ENCODE measurements around the gene MRPL1.
"Not testable (repeated sequence)": the region's sequence is repeated elsewhere in the genome, so short reads cannot be mapped to it uniquely, and the experiment has no call there.

MRPL1 gene

DNA sequence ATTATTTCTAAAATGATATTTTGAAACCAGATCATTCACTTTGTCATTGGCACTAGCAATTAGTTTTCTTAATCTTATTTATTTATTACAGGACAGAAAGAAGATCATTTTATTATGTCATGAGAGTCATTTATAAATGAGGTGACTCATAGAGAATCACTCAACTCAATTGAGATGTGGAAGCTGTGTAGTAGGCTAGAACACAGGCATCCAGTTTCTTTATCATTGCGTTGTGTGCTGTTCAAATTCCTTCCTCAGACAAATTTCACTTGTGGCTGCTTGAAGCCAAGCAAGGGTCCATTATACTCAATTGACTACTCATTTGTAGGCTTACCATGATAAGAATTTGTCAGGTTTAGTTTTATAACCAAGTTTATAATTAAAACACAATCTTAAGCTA, 87.6 kb downstream of the MRPL1 start:
- H3K27ac ChIP-seq: no peak overlapping the region
- H3K9me3 ChIP-seq (replicated peaks in 1 of 11): peaks cover 9 to 15% (median 11%) of the 10 kb centered on the region in 11 experiments
- H3K9ac ChIP-seq: no peak overlapping the region
- H3K4me2 ChIP-seq: no peak overlapping the region
- H3K36me3 ChIP-seq: peaks cover 52 to 79% (median 65%) of the 10 kb centered on the region in 11 experiments
- no peak for TF ChIP-seq Cebpa-rat (IDR thresholded peaks at IDR 0.05)
- H3K27me3 ChIP-seq: no peaks in the 10 kb centered on the region
- H3K4me3 ChIP-seq: no peak overlapping the region
- H3K4me1 ChIP-seq: no peaks in the 10 kb centered on the region
- no peaks in the 10 kb centered on the region for H4K20me1 ChIP-seq

DNA sequence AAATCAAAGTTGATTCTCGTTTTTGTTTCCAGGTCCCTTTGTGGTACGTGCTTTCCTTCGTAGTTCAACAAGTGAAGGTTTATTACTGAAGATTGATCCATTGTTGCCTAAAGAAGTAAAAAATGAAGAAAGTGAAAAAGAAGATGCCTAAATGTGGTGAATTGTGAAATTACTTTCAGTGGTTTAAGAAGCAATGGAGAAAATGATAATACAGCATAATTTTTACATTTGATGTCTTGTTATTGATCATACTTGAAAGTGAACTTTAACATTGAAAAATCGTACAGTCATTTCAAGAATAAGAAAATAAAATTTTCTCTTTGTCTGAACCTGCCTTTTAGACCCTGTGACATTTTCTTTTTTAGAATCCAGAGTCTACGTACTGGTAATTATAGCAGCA, 89.8 kb downstream of the MRPL1 start:
- peaks cover 38 to 69% (median 52%) of the 10 kb centered on the region in 11 experiments for H3K36me3 ChIP-seq
- H3K4me3 ChIP-seq: no peak overlapping the region
- no peak overlapping the region for H3K27ac ChIP-seq
- no peaks in the 10 kb centered on the region for H3K4me1 ChIP-seq
- no peak overlapping the region for H3K4me2 ChIP-seq
- TF ChIP-seq Cebpa-rat (IDR thresholded peaks at IDR 0.05): no peak
- no peaks in the 10 kb centered on the region for H4K20me1 ChIP-seq
- H3K9ac ChIP-seq: no peak overlapping the region
- H3K27me3 ChIP-seq: no peaks in the 10 kb centered on the region
- H3K9me3 ChIP-seq (replicated peaks in 1 of 11): no peaks in the 10 kb centered on the region

DNA sequence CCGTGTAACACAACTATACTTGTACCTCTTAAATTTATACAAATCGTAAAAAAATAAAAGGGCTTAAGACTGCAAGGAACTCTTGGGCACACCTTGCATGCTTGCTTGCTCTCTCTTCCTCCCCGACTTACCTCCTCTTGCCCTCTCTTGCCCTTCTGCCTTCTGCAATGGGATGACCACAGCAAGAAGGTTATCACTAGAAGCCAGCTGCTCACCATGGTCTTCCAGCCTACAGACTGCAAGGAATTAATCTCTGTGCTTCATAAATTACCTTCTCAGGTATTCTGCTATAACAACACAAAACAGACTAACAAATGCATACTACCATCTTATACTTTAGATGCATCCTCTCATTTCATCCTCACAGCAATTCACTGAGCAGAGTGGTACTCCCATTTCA, 92.1 kb downstream of the MRPL1 start:
- H4K20me1 ChIP-seq: no peaks in the 10 kb centered on the region
- H3K4me3 ChIP-seq: no peak overlapping the region
- H3K27ac ChIP-seq: no peak overlapping the region
- H3K9me3 ChIP-seq (replicated peaks in 1 of 11): no peaks in the 10 kb centered on the region
- H3K4me1 ChIP-seq: no peaks in the 10 kb centered on the region
- no peak overlapping the region for H3K4me2 ChIP-seq
- H3K36me3 ChIP-seq: peaks cover 38 to 61% (median 47%) of the 10 kb centered on the region in 11 experiments
- no peak overlapping the region for H3K9ac ChIP-seq
- no peak for TF ChIP-seq Cebpa-rat (IDR thresholded peaks at IDR 0.05)
- no peaks in the 10 kb centered on the region for H3K27me3 ChIP-seq

DNA sequence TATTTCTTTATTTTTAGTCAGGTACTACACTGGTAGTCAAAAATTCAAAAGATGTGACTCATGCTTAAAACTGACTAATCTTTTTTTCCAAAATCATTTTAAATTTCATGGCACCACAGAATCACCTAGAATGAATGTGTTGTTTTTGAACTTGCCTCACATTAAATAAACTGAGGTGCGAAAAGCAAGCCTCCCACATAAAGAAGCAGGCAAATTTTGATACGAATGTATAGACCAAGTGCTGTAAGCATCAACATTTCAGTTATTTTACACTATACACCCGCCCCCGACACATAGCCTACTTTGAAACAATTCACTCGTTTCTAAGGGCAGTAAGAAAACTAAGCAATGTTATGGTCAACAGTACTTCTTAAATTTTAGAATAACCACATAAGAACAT, 94.3 kb downstream of the MRPL1 start:
- Histone ChIP-seq H3K4me3 (no peak overlapping the region), H3K36me3 (peaks cover 20 to 39% (median 29%) of the 10 kb centered on the region in 11 experiments; a peak in 20 of 22 replicates), H3K27ac (no peak overlapping the region), H3K4me1 (no peaks in the 10 kb centered on the region), H3K9ac (no peak overlapping the region), H3K27me3 (no peaks in the 10 kb centered on the region), H4K20me1 (no peaks in the 10 kb centered on the region), H3K9me3 (replicated peaks in 1 of 11) (no peaks in the 10 kb centered on the region), H3K4me2 (no peak overlapping the region)
- TF ChIP-seq Cebpa-rat (IDR thresholded peaks at IDR 0.05): no peak

DNA sequence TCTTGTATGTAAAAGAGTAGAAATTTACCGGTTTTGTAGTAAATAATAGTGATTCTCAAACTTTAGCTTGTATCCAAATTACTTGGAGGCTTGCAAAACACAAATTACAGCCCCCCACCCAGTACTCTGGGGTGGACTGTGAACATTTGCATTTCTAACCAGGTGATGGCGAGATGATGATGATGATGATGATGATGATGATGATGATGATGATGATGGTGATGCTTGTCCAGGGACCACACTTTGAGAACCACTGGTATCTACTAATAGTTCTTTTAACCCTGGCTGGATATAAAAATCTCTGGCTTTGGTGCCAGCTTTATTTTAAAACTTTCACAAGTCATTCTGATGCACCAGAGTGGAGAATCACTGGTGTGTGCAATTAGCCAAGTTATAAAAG, 96.3 kb downstream of the MRPL1 start:
- Histone ChIP-seq H3K4me3 (no peak overlapping the region), H3K9ac (no peak overlapping the region), H4K20me1 (no peaks in the 10 kb centered on the region)

DNA sequence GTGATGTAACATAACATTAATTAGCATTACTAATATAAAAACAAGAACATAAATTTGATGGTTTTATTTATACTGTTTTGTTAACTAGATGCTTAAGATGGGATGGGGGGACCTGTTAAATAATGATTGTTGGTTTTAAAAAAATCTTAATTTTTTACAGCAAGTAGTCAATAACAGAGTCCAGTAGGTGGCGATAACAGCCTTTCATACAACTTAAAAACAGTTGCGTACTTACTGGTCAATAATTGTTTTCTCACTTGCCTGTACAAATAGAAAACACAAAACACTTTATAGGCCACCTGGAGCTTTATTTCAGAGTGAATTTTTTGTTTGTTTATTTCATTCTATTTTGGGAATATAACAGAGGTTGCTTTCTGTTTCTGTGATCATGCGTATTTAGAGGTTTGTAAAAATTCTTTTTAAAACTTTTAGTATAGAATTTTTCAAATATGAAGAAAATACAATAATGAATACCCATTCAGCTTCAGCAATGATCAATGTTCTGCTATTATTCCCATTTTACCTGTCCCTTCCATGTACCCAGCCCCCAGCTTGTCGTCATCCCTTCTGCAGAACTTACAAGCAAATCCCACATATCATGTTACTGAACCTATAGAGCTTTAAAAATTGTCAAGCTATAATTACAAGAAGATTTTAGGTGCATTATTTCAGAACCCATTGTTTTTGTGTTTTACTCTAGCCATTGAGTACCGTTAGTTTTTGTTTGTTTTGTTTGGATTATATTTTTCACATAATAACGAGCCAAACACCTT, 97.1 kb downstream of the MRPL1 start:
- no peak overlapping the region for H3K27ac ChIP-seq
- no peaks in the 10 kb centered on the region for H3K27me3 ChIP-seq
- no peak for TF ChIP-seq Cebpa-rat (IDR thresholded peaks at IDR 0.05)
- no peak overlapping the region for H3K4me3 ChIP-seq
- no peaks in the 10 kb centered on the region for H3K4me1 ChIP-seq
- no peaks in the 10 kb centered on the region for H4K20me1 ChIP-seq
- H3K9me3 ChIP-seq (replicated peaks in 1 of 11): no peaks in the 10 kb centered on the region
- H3K36me3 ChIP-seq: peaks cover 1 to 11% (median 3%) of the 10 kb centered on the region in 11 experiments; a peak in 16 of 22 replicates
- no peak overlapping the region for H3K9ac ChIP-seq
- no peak overlapping the region for H3K4me2 ChIP-seq

More for the DNA sequence above, 96.3 kb downstream of the MRPL1 start:
- Histone ChIP-seq H3K36me3 (peaks cover 10 to 19% (median 11%) of the 10 kb centered on the region in 11 experiments; a peak in 20 of 22 replicates), H3K4me2 (no peak overlapping the region), H3K9me3 (replicated peaks in 1 of 11) (no peaks in the 10 kb centered on the region), H3K27me3 (no peaks in the 10 kb centered on the region), H3K27ac (no peak overlapping the region), H3K4me1 (no peaks in the 10 kb centered on the region)
- TF ChIP-seq Cebpa-rat (IDR thresholded peaks at IDR 0.05): no peak

DNA sequence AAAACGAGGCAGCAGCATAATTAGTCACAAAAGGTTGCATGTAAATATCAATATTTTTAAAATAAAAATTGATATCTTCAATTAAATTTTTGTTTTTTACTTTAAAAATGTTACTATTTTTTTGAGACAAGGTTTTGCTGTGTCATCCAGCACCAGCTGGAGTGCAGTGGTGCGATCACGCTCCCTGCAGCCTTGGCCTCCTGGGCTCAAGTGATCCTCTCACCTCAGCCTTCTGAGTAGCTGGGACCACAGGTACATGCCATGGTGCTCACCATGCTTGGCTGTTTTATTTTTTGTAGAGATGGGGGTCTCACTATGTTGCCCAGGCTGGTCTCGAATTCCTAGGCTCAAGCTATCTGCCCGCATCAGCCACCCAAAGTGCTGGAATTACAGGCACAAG, 97.7 kb downstream of the MRPL1 start:
- H3K9ac ChIP-seq: no peak overlapping the region
- peaks cover 0 to 5% (median 0%) of the 10 kb centered on the region in 11 experiments; a peak in 2 of 22 replicates for H3K36me3 ChIP-seq
- no peak overlapping the region for H3K4me3 ChIP-seq
- H3K27ac ChIP-seq: no peak overlapping the region
- H3K4me2 ChIP-seq: no peak overlapping the region
- H3K4me1 ChIP-seq: no peaks in the 10 kb centered on the region
- TF ChIP-seq Cebpa-rat (IDR thresholded peaks at IDR 0.05): no peak
- no peaks in the 10 kb centered on the region for H3K27me3 ChIP-seq
- no peaks in the 10 kb centered on the region for H3K9me3 ChIP-seq (replicated peaks in 1 of 11)
- H4K20me1 ChIP-seq: no peaks in the 10 kb centered on the region

DNA sequence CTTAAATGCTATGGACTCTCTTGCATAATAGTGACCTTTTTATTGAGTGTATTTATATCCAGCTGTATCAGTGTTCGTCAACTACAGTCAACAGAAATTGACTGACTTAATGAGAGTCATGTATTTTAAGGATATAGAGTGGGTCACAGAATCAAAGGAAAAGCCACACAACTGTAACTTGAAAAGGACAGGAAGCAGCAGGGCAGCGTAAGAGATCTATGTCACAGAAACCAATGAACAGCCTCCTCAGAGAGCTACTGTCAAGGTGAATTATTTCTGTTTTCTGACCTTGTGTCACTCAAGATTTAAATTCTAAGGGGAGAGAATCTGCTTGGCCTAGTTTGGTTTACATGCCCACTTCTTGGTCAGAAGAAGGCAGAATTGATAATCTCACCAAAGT, 100.4 kb downstream of the MRPL1 start:
- no peak for TF ChIP-seq Cebpa-rat (IDR thresholded peaks at IDR 0.05)
- peaks cover 0 to 2% (median 0%) of the 10 kb centered on the region in 11 experiments; a peak in 3 of 22 replicates for H3K9me3 ChIP-seq (replicated peaks in 1 of 11)
- no peak overlapping the region for H3K9ac ChIP-seq
- no peaks in the 10 kb centered on the region for H3K4me1 ChIP-seq
- no peaks in the 10 kb centered on the region for H3K36me3 ChIP-seq
- no peaks in the 10 kb centered on the region for H4K20me1 ChIP-seq
- H3K27me3 ChIP-seq: no peaks in the 10 kb centered on the region
- no peak overlapping the region for H3K4me2 ChIP-seq
- H3K4me3 ChIP-seq: no peak overlapping the region
- no peak overlapping the region for H3K27ac ChIP-seq

DNA sequence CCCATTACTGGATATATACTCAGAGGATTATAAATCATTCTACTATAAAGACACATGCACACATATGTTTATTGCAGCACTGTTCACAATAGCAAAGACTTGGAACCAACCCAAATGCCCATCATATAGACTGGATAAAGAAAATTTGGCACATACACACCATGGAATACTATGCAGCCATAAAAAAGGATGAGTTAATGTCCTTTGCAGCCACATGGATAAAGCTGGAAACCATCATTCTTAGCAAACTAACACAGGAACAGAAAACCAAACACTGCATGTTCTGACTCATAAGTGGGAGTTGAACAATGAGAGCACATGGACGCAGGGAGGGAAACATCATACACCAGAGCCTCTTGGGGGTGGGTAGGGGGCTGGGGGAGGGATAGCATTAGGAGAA, 111.0 kb downstream of the MRPL1 start:
- not testable (repeated sequence) for H3K27ac ChIP-seq; H3K9ac ChIP-seq; H3K27me3 ChIP-seq; H3K9me3 ChIP-seq (replicated peaks in 1 of 11); H3K4me2 ChIP-seq; H3K4me3 ChIP-seq; H3K36me3 ChIP-seq; H3K4me1 ChIP-seq; H4K20me1 ChIP-seq

DNA sequence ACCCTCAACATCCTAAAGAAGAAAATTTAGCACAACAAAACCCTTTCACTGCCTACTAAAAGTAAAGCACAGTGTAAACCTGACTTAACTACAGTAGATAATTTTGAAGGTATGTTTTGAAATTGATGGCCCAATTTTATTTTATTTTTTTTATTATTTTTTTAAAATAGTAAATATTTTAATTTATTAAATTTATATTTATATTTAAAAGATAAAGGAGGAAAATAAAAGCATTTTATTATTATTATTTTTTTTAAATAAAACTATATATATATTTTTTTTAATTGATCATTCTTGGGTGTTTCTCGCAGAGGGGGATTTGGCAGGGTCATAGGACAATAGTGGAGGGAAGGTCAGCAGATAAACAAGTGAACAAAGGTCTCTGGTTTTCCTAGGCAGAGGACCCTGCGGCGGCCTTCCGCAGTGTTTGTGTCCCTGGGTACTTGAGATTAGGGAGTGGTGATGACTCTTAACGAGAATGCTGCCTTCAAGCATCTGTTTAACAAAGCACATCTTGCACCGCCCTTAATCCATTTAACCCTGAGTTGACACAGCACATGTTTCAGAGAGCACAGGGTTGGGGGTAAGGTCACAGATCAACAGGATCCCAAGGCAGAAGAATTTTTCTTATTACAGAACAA, 120.4 kb downstream of the MRPL1 start:
- H3K4me1 ChIP-seq, H3K27ac ChIP-seq, H3K36me3 ChIP-seq, H3K4me2 ChIP-seq, H3K4me3 ChIP-seq, H4K20me1 ChIP-seq, H3K27me3 ChIP-seq, H3K9ac ChIP-seq: not testable (repeated sequence)
- peaks cover 7 to 16% (median 11%) of the 10 kb centered on the region in 11 experiments; a peak in 13 of 22 replicates for H3K9me3 ChIP-seq (replicated peaks in 1 of 11)

DNA sequence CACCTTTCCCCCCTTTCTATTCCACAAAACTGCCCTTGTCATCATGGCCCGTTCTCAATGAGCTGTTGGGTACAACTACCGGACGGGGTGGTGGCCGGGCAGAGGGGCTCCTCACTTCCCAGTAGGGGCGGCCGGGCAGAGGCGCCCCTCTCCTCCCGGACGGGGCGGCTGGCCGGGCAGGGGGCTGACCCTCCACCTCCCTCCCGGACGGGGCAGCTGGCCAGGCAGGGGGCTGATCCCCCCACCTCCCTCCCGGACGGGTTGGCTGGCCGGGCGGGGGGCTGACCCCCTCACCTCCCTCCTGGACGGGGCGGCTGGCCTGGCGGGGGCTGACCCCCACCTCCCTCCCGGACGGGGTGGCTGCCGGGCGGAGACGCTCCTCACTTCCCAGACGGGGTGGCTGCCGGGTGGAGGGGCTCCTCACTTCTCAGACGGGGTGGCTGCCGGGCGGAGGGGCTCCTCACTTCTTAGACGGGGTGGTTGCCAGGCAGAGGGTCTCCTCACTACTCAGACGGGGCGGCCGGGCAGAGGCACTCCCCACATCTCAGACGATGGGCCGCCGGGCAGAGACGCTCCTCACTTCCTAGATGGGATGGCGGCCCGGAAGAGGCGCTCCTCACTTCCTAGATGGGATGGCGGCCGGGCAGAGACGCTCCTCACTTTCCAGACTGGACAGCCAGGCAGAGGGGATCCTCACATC, 121.1 kb downstream of the MRPL1 start:
- not testable (repeated sequence) for H3K4me2 ChIP-seq, H3K4me3 ChIP-seq, H4K20me1 ChIP-seq, H3K27ac ChIP-seq, H3K27me3 ChIP-seq, H3K9ac ChIP-seq, H3K36me3 ChIP-seq, H3K4me1 ChIP-seq
- peaks cover 7 to 16% (median 11%) of the 10 kb centered on the region in 11 experiments; a peak in 13 of 22 replicates for H3K9me3 ChIP-seq (replicated peaks in 1 of 11)

All from BLaER1 treated with 17β-estradiol and CSF1 and Interleukin-3, amounts not matched to agents 10 nM and 100 nM (cell line).